ENCODE results near the gene PTPRA. TPM values are rescaled to one million over a fixed set of nuclear protein-coding genes. Genes with fewer than 3 reads are reported as not detected.

The PTPRA gene
- total and polyA plus RNA-seq, 8 donors, result 6.8 to 29.1 (median 18.2) TPM

DNA sequence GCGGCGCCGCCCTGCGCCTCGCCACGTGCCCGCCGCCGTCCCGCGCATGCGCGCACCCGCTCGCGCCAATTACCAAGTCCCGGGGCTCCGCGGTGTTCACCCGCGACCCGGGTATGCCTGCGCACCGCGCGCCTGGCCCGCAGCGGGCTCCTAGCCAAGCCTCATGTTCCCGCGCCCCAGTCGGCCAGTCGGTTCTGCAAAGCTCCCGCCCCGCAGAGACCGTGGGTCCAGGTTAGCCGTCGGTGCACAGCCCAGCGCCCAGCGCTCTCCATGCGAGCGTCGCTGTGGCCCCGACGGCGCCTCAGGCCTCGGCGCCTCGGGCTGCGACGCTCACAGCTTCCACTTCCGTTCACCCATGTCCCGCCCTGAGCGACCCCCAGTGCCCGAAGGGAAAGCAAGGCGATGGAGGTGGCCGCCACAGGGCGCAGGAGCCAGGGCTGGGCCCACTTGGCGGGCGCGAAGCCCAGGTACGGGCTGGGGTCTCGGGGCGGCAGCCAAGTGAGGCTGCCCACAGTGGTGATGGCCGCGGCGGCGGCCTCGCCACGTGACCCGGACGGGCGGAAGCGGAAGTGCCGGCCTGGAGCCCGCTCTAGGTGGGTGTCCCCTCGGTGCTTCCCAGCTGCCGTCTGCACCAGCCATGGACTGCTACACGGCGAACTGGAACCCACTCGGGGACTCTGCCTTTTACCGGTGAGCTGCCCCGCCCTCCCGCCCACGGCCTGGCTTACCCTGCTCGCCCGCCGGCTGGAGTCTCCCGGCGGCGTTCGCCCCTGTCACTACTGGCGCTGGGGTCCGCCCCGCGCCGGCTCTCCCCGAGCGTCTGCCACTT is 32.9 kb upstream of the PTPRA start, which contains the start of the genes PCED1A and VPS16:
TSS of gene PCED1A (minus strand) at position 518 of the 829 bp plus-strand sequence. CDS start 743 bp downstream, outside the sequence.
TSS of gene VPS16 (plus strand) at position 608 of the 829 bp plus-strand sequence. CDS start at position 638, 30 bp downstream.
- Histone ChIP-seq H3K27ac (peak within 1 kb of the TSS; percentile 73 to 92 (median 84)), H3K4me3 (peak within 1 kb of the TSS; percentile 96 to 99 (median 96)), H3K9me3 (no peaks in the 10 kb centered on the region), H3K4me1 (peaks cover 6 to 10% (median 6%) of the 10 kb centered on the region in 3 donors), H3K36me3 (no peaks in the 10 kb centered on the region), H3K27me3 (no peaks in the 10 kb centered on the region)
- ATAC-seq (peak; percentile 99 to 100 (median 99)), FAIRE-seq (no peak), DNase-seq (peak; percentile 83 to 95 (median 88))
- intact Hi-C loops (cut with DNase I), result no loop called here
- 4% methylated on average over 71 to 98 of the region's 98 CpGs for WGBS, 2 donors
- TF ChIP-seq, protein P1, sequence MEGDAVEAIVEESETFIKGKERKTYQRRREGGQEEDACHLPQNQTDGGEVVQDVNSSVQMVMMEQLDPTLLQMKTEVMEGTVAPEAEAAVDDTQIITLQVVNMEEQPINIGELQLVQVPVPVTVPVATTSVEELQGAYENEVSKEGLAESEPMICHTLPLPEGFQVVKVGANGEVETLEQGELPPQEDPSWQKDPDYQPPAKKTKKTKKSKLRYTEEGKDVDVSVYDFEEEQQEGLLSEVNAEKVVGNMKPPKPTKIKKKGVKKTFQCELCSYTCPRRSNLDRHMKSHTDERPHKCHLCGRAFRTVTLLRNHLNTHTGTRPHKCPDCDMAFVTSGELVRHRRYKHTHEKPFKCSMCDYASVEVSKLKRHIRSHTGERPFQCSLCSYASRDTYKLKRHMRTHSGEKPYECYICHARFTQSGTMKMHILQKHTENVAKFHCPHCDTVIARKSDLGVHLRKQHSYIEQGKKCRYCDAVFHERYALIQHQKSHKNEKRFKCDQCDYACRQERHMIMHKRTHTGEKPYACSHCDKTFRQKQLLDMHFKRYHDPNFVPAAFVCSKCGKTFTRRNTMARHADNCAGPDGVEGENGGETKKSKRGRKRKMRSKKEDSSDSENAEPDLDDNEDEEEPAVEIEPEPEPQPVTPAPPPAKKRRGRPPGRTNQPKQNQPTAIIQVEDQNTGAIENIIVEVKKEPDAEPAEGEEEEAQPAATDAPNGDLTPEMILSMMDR (IDR thresholded peaks at IDR 0.05), result no peak

DNA sequence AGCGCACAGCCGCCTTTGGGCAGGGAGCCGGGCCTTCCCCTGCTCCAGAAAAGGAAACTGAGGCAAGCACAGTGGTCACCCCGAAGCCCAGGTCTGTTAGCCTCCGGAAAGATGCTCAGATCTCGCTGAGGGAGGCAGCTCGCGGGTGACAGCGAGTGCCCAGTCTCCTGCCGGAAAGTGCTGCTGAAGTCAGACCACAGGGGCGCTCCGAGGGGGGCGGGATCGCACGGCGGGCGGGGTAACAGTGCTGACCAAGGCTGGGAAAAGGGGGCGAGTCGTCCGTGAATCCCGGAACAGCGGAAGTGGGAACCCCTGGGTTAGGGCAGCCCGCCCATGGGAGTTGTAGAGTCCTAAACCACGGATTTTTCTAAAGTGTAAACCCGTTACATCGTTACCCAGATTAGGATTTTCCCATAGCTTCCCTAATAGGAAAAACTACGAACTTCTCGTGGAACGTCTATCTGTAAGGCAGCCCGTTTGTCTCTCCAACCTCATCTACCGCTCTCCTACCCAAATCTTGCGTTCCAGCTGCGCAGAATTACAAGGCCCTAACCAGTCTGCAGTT is 32.2 kb upstream of the PTPRA start:
- 4 to 5% methylated on average over 33 of the region's 33 CpGs for WGBS, 2 donors
- peak; percentile 38 to 75 (median 54) for DNase-seq
- Histone ChIP-seq H3K27me3 (no peaks in the 10 kb centered on the region), H3K27ac (peak overlapping the region; percentile 73 to 92 (median 84)), H3K9me3 (no peaks in the 10 kb centered on the region), H3K4me1 (peaks cover 6 to 10% (median 6%) of the 10 kb centered on the region in 3 donors), H3K36me3 (no peaks in the 10 kb centered on the region), H3K4me3 (peak overlapping the region; percentile 96 to 99 (median 96))
- intact Hi-C loops (cut with DNase I), result no loop called here
- TF ChIP-seq, protein P1 (IDR thresholded peaks at IDR 0.05), result no peak
- FAIRE-seq, result no peak
- ATAC-seq, result peak; percentile 17 to 68 (median 45)

DNA sequence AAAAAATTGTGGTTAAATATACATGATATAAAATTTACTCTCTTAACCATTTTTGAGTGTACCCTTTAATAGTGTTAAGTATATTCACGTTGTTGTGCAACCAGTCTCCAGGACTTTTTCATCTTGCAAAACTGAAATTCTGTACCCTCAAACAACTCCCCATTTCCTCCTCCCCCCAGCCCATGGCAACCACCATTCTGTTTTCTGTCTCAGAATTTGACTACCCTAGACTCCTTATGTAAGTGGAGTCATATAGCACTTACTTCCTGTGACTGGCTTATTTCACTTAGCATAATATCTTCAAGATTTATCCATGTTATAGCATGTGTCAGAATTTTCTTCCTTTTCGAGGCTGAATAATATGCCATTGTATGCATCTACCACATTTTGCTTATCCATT is 27.7 kb upstream of the PTPRA start:
- 83 to 93% methylated on average over 2 of the region's 2 CpGs for WGBS, 2 donors
- no peak for ATAC-seq
- FAIRE-seq, result no peak

DNA sequence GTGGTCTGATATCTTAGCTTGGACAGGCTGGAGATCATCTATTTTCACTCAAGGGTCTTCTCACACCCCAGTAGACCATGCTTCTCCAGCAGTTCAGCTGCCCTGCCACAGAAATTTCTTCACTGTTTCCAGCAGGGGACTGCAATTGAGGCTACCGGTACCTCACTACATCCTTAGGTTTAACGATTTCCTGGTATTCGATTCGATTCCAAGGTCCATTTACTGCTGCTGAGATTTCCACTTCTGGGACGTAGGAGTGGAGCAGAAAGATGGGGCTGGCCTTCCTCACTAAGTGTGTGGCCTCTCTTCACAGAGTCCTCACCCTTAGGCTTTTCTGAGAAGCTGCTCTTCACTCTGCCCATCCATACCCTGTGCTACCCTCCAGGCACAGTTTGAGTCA is 26.6 kb upstream of the PTPRA start:
- DNase-seq, result no peak
- intact Hi-C loops (cut with DNase I), result no loop called here
- H3K36me3 ChIP-seq, result no peaks in the 10 kb centered on the region
- 84 to 90% methylated on average over 5 of the region's 5 CpGs for WGBS, 2 donors
- peaks cover 0 to 3% (median under 1%) of the 10 kb centered on the region in 3 donors for H3K4me1 ChIP-seq
- H3K9me3 ChIP-seq, result no peaks in the 10 kb centered on the region
- ATAC-seq, result no peak
- no peak for FAIRE-seq
- no peak overlapping the region for H3K27ac ChIP-seq
- H3K27me3 ChIP-seq, result no peaks in the 10 kb centered on the region
- no peak overlapping the region for H3K4me3 ChIP-seq
- TF ChIP-seq, protein P1 (IDR thresholded peaks at IDR 0.05), result no peak

More for the DNA sequence above, 27.7 kb upstream of the PTPRA start:
- H3K4me1 ChIP-seq, result peaks cover 0 to 8% (median 6%) of the 10 kb centered on the region in 3 donors
- no peaks in the 10 kb centered on the region for H3K36me3 ChIP-seq
- intact Hi-C loops (cut with DNase I), result no loop called here
- no peak overlapping the region for H3K27ac ChIP-seq
- no peak overlapping the region for H3K4me3 ChIP-seq
- no peaks in the 10 kb centered on the region for H3K9me3 ChIP-seq
- DNase-seq, result no peak
- no peaks in the 10 kb centered on the region for H3K27me3 ChIP-seq
- TF ChIP-seq, protein P1 (IDR thresholded peaks at IDR 0.05), result no peak

Measured in pancreas (tissue), 10 donors.